ENCODE data around the gene ANKRD44.
"Not testable (repeated sequence)": the region's sequence is repeated elsewhere in the genome, so short reads cannot be mapped to it uniquely, and the experiment has no call there.

Gene ANKRD44

GRCh38 chr2:197315371-197315770, 4.8 kb upstream of the ANKRD44 start:
- no peak for DNase-seq

GRCh38 chr2:197312186-197312585, 1.6 kb upstream of the ANKRD44 start:
- DNase-seq, result no peak

- no peak for DNase-seq
Measured at GRCh38 chr2:197311421-197312033, 947 bp upstream of the ANKRD44 start.

- DNase-seq, result no peak
Measured at GRCh38 chr2:197310987-197311420, 424 bp upstream of the ANKRD44 start.

- DNase-seq, result peak in 2 of 4 experiments; percentile 18 to 19
Measured at GRCh38 chr2:197309691-197310231, 819 bp downstream of the ANKRD44 start.

- no peak for DNase-seq
Measured at GRCh38 chr2:197308996-197309690, 1.4 kb downstream of the ANKRD44 start.

- DNase-seq, result no peak
Measured at GRCh38 chr2:197308585-197308984, 2.0 kb downstream of the ANKRD44 start.

- DNase-seq, result peak in 1 of 4 experiments; percentile 16
Measured at GRCh38 chr2:197307933-197308521, 2.6 kb downstream of the ANKRD44 start.

GRCh38 chr2:197307236-197307932, 3.2 kb downstream of the ANKRD44 start:
- no peak for DNase-seq

- DNase-seq, result no peak
Measured at GRCh38 chr2:197306696-197307040, 3.9 kb downstream of the ANKRD44 start.

- DNase-seq, result no peak
Measured at GRCh38 chr2:197306024-197306695, 4.4 kb downstream of the ANKRD44 start.

- DNase-seq, result no peak
Measured at GRCh38 chr2:197304556-197305011, 6.0 kb downstream of the ANKRD44 start.

- DNase-seq, result no peak
Measured at GRCh38 chr2:197300139-197300538, 10.4 kb downstream of the ANKRD44 start.

GRCh38 chr2:197298609-197299008, 12.0 kb downstream of the ANKRD44 start:
- no peak for DNase-seq

GRCh38 chr2:197297772-197298318, 12.7 kb downstream of the ANKRD44 start:
- no peak for DNase-seq

- DNase-seq, result no peak
Measured at GRCh38 chr2:197297266-197297665, 13.3 kb downstream of the ANKRD44 start.

- no peak for DNase-seq
Measured at GRCh38 chr2:197296835-197297234, 13.7 kb downstream of the ANKRD44 start.

GRCh38 chr2:197294260-197294659, 16.3 kb downstream of the ANKRD44 start:
- no peak for DNase-seq

- no peak for DNase-seq
Measured at GRCh38 chr2:197293252-197294007, 17.1 kb downstream of the ANKRD44 start.

GRCh38 chr2:197292619-197293018, 18.0 kb downstream of the ANKRD44 start:
- no peak for DNase-seq

- not testable (repeated sequence) for DNase-seq
Measured at GRCh38 chr2:197287596-197287932, 23.0 kb downstream of the ANKRD44 start.
